A549 (cell line): ENCODE data around the gene UNC13A.

ENCODE experiments used
- CTCF ChIP-seq: fragments of >200 bp; sonication (Bioruptor Twin); formaldehyde crosslinking; IDR thresholded peaks from 3 replicates; pipeline ENCODE4 v1.5.1; 2016
- EP300 ChIP-seq, 2 experiments: fragments of >200 bp; sonication (Bioruptor Twin); formaldehyde crosslinking; IDR thresholded peaks; 2 replicates in 1 of 2; 3 replicates in 1 of 2; pipeline ENCODE4 v1.6.1; 2016 to 2017
- HDAC2 ChIP-seq: fragments of 200-600 bp; sonication (generic); IDR thresholded peaks from 2 replicates; pipeline ENCODE4 v1.6.1; 2016
- HOXA7 ChIP-seq: fragments of 250-450 bp; sonication (Bioruptor Pico); IDR thresholded peaks from 2 replicates; pipeline ENCODE4 v1.5.0; 2020; ENCODE audit warnings: mild to moderate bottlenecking, moderate library complexity
- HOXB13 ChIP-seq: fragments of 250-450 bp; sonication (Bioruptor Pico); IDR thresholded peaks from 2 replicates; pipeline ENCODE4 v1.5.0; 2020; ENCODE audit warnings: low read depth, mild to moderate bottlenecking, moderate library complexity
- JUN ChIP-seq, 2 experiments: fragments of >200 bp; sonication (Bioruptor Twin); formaldehyde crosslinking; IDR thresholded peaks; 2 replicates in 1 of 2; 3 replicates in 1 of 2; pipeline ENCODE4 v1.6.1; 2016 to 2017
- MAX ChIP-seq: IDR thresholded peaks from 2 replicates; pipeline ENCODE4 v1.6.1; 2012
- NR3C1 ChIP-seq: fragments of >200 bp; sonication (Bioruptor Twin); formaldehyde crosslinking; IDR thresholded peaks from 3 replicates; pipeline ENCODE4 v1.6.1; 2017
- POLR2A ChIP-seq: IDR thresholded peaks from 2 replicates; pipeline ENCODE4 v1.6.1; 2012; ENCODE audit warnings: mild to moderate bottlenecking, low read length
- POLR2AphosphoS2 ChIP-seq: conservative IDR thresholded peaks from 2 replicates; pipeline ENCODE4 v1.6.1; 2012; ENCODE audit warnings: low read length, improper control_type of control experiment, inconsistent platforms
- RAD21 ChIP-seq, 2 experiments: fragments of >200 bp in 1 of 2; sonication (Bioruptor Twin) in 1 of 2; formaldehyde crosslinking in 1 of 2; IDR thresholded peaks in 1 of 2; conservative IDR thresholded peaks in 1 of 2; 2 replicates in 1 of 2; 3 replicates in 1 of 2; pipeline ENCODE4 v1.6.1; 2012 to 2018; ENCODE audit warnings: inconsistent platforms in 1 of 2
- RCOR1 ChIP-seq: fragments of 150-350 bp; IDR thresholded peaks from 2 replicates; pipeline ENCODE4 v1.6.1; 2014; ENCODE audit warnings: antibody characterized with exemption, low read length, low read depth
- REST ChIP-seq: fragments of 200-600 bp; sonication (generic); IDR thresholded peaks from 2 replicates; pipeline ENCODE4 v1.6.1; 2016; ENCODE audit warnings: antibody characterized with exemption, mild to moderate bottlenecking, moderate library complexity
- USF2 ChIP-seq: fragments of 450-650 bp; IDR thresholded peaks from 2 replicates; pipeline ENCODE4 v1.6.1; 2014; ENCODE audit warnings: antibody characterized with exemption

- TF ChIP-seq CTCF (no peak), EP300 (IDR thresholded peaks at IDR 0.05) (no peak), MAX (no peak), POLR2AphosphoS2 (no peak), HOXA7 (CRISPR knock-in tag) (no peak), JUN (IDR thresholded peaks at IDR 0.05) (no peak), NR3C1 (no peak), HDAC2 (no peak), HOXB13 (no peak), RAD21 (conservative IDR thresholded peaks at IDR 0.05 in 1 of 2, IDR thresholded peaks at IDR 0.05 in 1 of 2) (no peak), USF2 (no peak), POLR2A (no peak), REST (no peak), RCOR1 (no peak)
Observed at GRCh38 chr19:17611462-17612244, 76.5 kb downstream of the UNC13A start.
